ENCODE data around the gene NDRG3.

NDRG3 gene

DNA sequence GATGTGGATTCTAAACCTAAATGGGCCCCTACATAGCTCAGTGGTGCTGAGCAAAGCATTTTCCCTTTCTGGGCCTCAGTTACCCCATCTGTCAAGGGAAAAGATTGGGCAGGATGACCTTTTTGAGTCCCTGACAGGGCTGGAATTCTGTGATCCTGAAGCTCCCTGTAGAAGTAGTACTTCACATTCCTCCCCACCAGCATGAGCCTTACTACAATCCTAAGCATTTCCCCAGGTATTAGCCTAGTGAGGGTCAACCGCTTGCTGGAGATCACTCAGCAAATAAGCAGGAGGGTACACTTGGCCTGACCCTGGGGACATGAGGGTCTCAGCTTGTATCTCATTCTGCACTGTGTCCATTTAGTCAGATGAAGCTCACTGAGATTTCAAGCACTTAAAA lies 13.4 kb downstream of the NDRG3 start:
- Mint-ChIP-seq H3K4me1 (peaks cover 20% of the 10 kb centered on the region), H3K9me3 (no peaks in the 10 kb centered on the region), H3K36me3 (ENCODE audit: low read depth) (peaks cover 3% of the 10 kb centered on the region), H3K27ac (no peak overlapping the region), H3K27me3 (ENCODE audit: low read depth) (no peaks in the 10 kb centered on the region), H3K4me3 (no peak overlapping the region)
- TF ChIP-seq, protein P1, sequence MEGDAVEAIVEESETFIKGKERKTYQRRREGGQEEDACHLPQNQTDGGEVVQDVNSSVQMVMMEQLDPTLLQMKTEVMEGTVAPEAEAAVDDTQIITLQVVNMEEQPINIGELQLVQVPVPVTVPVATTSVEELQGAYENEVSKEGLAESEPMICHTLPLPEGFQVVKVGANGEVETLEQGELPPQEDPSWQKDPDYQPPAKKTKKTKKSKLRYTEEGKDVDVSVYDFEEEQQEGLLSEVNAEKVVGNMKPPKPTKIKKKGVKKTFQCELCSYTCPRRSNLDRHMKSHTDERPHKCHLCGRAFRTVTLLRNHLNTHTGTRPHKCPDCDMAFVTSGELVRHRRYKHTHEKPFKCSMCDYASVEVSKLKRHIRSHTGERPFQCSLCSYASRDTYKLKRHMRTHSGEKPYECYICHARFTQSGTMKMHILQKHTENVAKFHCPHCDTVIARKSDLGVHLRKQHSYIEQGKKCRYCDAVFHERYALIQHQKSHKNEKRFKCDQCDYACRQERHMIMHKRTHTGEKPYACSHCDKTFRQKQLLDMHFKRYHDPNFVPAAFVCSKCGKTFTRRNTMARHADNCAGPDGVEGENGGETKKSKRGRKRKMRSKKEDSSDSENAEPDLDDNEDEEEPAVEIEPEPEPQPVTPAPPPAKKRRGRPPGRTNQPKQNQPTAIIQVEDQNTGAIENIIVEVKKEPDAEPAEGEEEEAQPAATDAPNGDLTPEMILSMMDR (IDR thresholded peaks at IDR 0.05; ENCODE audit: unreplicated experiment in 3 of 3), result no peak

DNA sequence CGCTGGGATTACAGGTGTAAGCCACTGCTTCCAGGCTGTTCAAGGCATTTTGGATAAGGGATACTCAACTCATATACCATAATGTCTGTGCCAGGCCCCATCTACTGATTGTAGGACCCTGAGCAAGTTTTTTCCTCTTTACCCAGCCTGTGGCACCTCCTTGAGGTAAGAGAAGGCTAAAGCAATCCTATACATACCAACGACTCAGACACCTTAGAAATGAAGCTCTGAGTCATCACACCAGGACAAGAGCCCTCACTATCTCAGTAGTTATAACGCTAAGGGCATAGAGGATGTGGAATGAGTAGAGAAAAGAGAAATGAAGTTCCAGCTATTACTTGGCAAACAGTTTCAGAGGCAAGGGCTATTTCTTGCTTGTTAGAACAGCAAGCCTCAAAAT lies 16.9 kb downstream of the NDRG3 start:
- Mint-ChIP-seq H3K36me3 (ENCODE audit: low read depth) (peaks cover 3% of the 10 kb centered on the region), H3K27ac (no peak overlapping the region), H3K4me3 (no peak overlapping the region), H3K27me3 (ENCODE audit: low read depth) (no peaks in the 10 kb centered on the region), H3K9me3 (no peaks in the 10 kb centered on the region), H3K4me1 (peaks cover 1% of the 10 kb centered on the region)
- TF ChIP-seq, protein P1 (IDR thresholded peaks at IDR 0.05; ENCODE audit: unreplicated experiment in 3 of 3), result no peak

DNA sequence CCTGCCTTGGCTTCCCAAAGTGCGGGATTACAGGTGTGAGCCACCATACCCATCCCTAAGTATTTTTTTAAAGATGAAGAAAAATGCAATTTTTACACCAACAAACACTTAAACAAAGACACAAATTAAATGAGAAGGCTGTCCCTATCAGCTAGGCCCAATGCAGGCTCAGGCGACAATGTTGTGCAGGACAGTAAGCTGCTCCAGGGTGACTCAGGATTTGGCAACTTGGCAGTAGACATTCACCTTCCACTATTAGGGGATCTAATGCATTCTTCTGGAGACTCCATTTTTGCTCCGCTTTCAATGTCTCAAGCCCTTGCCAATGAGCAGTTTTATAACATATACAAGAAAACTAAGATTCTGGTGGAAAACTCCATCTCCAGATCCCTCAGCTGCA lies 19.7 kb downstream of the NDRG3 start:
- no peak overlapping the region for H3K4me3 Mint-ChIP-seq
- H3K36me3 Mint-ChIP-seq (ENCODE audit: low read depth), result peaks cover 3% of the 10 kb centered on the region

DNA sequence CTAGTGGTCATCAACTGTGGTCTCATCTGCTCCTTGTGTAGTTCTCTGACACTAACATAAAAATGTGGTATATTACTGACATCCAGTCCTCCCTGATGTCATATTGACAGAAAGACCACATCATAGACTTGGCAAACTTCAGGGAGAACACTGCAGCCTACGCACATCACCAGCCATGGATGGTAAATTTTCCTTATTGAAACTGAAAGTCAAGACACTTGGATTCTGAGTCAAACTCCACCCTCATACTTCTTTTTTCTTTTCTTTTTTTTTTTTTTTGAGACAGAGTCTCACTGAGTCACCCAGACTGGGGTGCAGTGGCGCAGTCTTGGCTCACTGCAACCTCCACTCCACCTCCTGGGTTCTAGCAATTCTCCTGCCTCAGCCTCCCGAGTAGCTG lies 25.4 kb downstream of the NDRG3 start:
- Mint-ChIP-seq H3K9me3 (no peaks in the 10 kb centered on the region), H3K27me3 (ENCODE audit: low read depth) (no peaks in the 10 kb centered on the region), H3K27ac (no peak overlapping the region), H3K4me3 (no peak overlapping the region), H3K36me3 (ENCODE audit: low read depth) (peaks cover 4% of the 10 kb centered on the region), H3K4me1 (no peaks in the 10 kb centered on the region)
- TF ChIP-seq, protein P1 (IDR thresholded peaks at IDR 0.05; ENCODE audit: unreplicated experiment in 3 of 3), result no peak

More for the DNA sequence above, 19.7 kb downstream of the NDRG3 start:
- H3K27ac Mint-ChIP-seq, result no peak overlapping the region
- H3K27me3 Mint-ChIP-seq (ENCODE audit: low read depth), result no peaks in the 10 kb centered on the region
- H3K4me1 Mint-ChIP-seq, result no peaks in the 10 kb centered on the region
- TF ChIP-seq, protein P1 (IDR thresholded peaks at IDR 0.05; ENCODE audit: unreplicated experiment in 3 of 3), result no peak
- no peaks in the 10 kb centered on the region for H3K9me3 Mint-ChIP-seq

DNA sequence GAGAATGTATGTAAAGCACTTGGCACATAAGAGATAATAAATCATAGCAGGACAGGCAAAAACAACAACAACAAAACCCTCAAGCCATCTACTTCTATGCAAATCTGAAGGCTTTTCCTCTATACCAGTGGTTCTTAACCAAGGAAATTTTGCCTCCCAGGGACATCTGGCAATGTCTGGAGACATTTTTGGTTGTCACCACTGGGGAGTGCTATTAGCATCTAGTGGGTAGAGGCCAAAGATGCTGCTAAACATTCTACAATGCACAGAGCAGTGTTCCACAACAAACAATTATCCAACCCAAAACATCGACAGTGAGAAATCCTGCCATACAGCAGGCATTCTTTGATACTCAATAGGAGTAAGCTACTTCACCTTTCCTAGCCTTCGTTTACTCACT lies 28.2 kb downstream of the NDRG3 start:
- H3K4me3 Mint-ChIP-seq, result no peak overlapping the region
- H3K27me3 Mint-ChIP-seq (ENCODE audit: low read depth), result no peaks in the 10 kb centered on the region
- H3K9me3 Mint-ChIP-seq, result no peaks in the 10 kb centered on the region
- TF ChIP-seq, protein P1 (IDR thresholded peaks at IDR 0.05; ENCODE audit: unreplicated experiment in 3 of 3), result no peak
- H3K27ac Mint-ChIP-seq, result no peak overlapping the region
- H3K36me3 Mint-ChIP-seq (ENCODE audit: low read depth), result peaks cover 4% of the 10 kb centered on the region
- H3K4me1 Mint-ChIP-seq, result no peaks in the 10 kb centered on the region

DNA sequence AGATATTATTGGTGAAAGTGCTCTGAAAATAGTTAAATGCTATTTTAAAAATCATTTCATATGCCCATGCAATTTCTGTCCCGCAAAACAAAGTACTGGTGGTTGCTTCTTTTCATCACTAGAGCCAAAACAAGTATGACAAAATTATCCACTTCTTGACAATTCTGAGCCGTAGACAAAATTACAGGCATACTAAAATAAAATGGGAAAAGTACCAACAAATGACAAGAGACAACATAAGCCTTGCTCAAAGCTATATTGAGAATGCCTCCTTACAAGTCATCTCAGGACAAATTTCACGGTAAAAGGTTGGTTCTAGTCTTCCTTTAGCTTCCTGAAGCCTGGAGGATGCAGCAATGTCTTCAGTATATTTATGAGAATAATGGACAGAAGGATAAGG lies 28.9 kb downstream of the NDRG3 start:
- H3K9me3 Mint-ChIP-seq, result no peaks in the 10 kb centered on the region

More for the DNA sequence above, 28.9 kb downstream of the NDRG3 start:
- Mint-ChIP-seq H3K27me3 (ENCODE audit: low read depth) (no peaks in the 10 kb centered on the region), H3K4me3 (no peak overlapping the region), H3K27ac (no peak overlapping the region), H3K36me3 (ENCODE audit: low read depth) (peaks cover 4% of the 10 kb centered on the region), H3K4me1 (no peaks in the 10 kb centered on the region)
- TF ChIP-seq, protein P1 (IDR thresholded peaks at IDR 0.05; ENCODE audit: unreplicated experiment in 3 of 3), result no peak
